EL (cell line): Measurements from ENCODE around the gene CEP250.
A peak's percentile ranks its signal among the peaks of the same experiment; 100 is the strongest.
"Not testable (repeated sequence)": the region's sequence is repeated elsewhere in the genome, so short reads cannot be mapped to it uniquely, and the experiment has no call there.

Experiments used
- DNase-seq: peaks from one replicate; pipeline ENCODE4 v3.0.0-alpha.2; 2016

CEP250 gene

DNA sequence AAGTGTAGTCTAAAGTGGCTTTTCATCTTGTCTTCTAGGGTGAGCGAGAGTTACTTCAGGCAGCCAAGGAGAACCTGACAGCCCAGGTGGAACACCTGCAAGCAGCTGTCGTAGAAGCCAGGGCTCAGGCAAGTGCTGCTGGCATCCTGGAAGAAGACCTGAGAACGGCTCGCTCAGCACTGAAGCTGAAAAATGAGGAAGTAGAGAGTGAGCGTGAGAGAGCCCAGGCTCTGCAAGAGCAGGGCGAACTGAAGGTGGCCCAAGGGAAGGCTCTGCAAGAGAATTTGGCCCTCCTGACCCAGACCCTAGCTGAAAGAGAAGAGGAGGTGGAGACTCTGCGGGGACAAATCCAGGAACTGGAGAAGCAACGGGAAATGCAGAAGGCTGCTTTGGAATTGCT lies 47.0 kb downstream of the CEP250 start:
- no peak for DNase-seq

GRCh38 chr20:35503281-35503680 lies 47.9 kb downstream of the CEP250 start:
- no peak for DNase-seq

DNA sequence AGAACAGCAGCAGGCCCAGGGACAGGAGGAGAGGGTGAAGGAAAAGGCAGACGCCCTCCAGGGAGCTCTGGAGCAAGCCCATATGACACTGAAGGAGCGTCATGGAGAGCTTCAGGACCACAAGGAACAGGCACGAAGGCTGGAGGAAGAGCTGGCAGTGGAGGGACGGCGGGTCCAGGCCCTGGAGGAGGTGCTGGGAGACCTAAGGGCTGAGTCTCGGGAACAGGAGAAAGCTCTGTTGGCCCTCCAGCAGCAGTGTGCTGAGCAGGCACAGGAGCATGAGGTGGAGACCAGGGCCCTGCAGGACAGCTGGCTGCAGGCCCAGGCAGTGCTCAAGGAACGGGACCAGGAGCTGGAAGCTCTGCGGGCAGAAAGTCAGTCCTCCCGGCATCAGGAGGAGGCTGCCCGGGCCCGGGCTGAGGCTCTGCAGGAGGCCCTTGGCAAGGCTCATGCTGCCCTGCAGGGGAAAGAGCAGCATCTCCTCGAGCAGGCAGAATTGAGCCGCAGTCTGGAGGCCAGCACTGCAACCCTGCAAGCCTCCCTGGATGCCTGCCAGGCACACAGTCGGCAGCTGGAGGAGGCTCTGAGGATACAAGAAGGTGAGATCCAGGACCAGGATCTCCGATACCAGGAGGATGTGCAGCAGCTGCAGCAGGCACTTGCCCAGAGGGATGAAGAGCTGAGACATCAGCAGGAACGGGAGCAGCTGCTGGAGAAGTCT lies 48.6 kb downstream of the CEP250 start:
- DNase-seq: no peak

- no peak for DNase-seq
Observed at GRCh38 chr20:35504751-35505150, 49.4 kb downstream of the CEP250 start.

DNA sequence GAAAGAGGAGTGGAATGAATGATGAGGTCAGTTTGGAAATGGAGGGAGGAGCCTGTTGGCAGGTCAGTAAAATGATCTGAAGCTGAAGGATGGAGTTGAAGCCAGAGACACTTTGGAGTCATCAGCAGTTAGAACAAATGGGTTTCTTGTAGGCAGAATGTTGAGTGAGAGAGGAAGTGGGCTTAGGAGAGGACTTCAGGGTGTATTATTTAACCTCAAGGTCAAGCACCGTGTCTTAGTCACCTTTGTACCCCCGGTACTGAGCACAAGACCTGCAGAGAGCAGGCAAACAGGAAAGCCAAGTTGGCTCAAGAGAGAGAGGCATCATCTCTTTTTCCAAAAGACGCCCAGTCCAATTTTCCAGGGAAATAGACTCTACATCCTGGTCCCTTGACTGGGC lies 50.8 kb downstream of the CEP250 start:
- DNase-seq: no peak

GRCh38 chr20:35506872-35507638 lies 51.7 kb downstream of the CEP250 start:
- DNase-seq: peak; percentile 61

GRCh38 chr20:35508493-35509218 lies 53.3 kb downstream of the CEP250 start:
- DNase-seq: no peak

DNA sequence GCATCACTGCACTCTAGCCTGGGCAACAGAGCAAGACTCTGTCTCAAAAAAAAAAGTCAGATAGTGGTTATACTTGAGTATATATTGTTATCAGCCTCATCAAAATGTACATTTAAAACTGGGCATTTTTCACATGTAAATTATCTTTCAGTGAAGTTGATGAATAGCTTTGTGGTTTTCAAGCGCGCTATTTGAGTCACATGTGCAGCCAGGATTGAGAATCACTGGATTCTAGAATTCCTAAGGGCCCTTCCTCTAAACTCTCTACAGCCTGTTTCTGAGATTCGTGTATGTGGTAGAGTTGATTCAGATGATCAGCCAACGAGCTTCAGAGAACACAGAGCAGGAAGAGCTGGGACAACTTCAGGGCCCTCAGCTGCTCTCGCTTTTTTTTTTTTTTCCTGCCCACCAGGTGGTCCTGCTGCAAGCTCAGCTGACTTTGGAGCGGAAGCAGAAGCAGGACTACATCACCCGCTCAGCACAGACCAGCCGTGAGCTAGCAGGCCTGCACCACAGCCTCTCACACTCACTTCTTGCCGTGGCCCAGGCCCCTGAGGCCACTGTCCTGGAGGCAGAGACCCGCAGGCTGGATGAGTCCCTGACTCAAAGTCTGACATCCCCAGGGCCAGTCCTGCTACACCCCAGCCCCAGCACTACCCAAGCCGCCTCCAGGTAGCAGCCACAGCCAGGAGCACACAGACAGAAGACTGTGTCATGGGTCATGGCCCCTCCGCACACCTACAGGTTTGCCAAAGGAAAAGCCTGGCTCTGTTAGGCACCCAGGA lies 55.7 kb downstream of the CEP250 start:
- DNase-seq: no peak

GRCh38 chr20:35511814-35512420 lies 56.5 kb downstream of the CEP250 start:
- DNase-seq: peak; percentile 38

- no peak for DNase-seq
Observed at GRCh38 chr20:35514371-35514932, 59.1 kb downstream of the CEP250 start.

- no peak for DNase-seq
Observed at GRCh38 chr20:35515341-35515740, 59.9 kb downstream of the CEP250 start.

DNA sequence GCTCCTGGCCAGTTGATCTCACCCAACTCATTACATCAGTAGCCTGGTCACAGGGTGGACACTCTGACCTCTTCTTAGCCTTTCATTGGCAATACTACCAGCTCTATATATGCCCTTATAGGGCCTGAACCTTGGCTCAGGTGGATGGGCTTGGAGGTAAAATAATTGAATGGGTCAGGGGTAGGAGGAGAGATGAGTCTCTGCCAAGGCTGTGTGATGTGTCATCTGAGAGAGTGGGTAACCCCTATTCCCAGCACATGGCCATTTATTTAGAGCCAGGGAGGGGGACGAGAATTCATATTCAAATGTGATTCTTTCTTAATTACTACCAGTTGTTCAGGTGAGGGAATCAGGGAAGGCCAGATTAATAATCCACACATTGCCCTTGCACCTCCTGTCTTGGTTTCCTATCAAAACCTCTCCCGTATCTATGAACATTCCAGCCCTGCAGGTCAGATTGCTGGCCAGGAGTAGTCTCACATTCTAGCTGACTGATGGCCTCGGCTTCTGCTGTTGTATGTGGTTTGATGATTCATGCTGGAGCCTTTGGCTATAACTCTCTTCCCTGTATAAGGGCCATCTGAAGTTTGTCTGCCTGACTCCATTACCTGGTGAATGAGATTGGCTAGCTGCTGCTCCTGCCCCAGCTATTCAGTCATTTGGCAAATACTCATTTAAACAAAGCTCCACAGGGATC lies 60.7 kb downstream of the CEP250 start:
- DNase-seq: peak; percentile 86

- DNase-seq: no peak
Observed at GRCh38 chr20:35517125-35517524, 61.7 kb downstream of the CEP250 start.

DNA sequence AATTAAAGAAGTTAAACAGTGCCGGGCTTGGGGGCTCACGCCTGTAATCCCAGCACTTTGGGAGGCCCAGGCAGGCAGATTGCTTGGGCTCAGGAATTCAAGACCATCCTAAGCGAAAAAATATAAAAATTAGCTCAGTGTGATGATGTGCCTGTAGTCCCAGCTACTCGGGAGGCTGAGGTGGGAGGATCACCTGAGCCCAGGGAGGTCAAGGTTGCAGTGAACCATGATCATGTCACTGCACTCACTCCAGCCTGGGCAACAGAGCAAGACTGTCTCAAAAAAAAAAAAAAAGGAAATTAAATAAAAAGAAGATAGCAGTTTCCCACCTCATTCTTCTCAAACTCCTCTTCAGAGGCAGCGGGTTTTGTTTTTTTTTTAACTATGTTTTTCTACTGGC lies 62.4 kb downstream of the CEP250 start:
- DNase-seq: not testable (repeated sequence)

DNA sequence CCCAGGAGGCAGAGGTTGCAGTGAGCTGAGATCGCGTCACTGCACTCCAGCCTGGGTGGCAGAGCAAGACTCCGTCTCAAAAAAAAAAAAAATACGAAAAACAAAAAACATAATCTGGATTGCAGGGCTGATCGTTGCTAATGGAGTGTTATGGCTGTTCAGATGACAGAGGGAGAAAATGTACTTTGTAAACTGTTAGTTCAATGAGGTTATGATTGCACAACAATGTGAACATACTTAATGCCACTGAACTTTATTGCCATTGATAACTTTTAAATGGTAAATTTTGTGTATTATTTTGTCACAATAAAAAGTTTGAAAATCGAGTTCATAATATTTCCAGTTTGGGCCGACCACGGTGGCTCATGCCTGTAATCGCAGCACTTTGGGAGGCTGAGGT lies 63.6 kb downstream of the CEP250 start:
- no peak for DNase-seq

GRCh38 chr20:35523298-35523888 lies 68.0 kb downstream of the CEP250 start:
- peak; percentile 35 for DNase-seq

GRCh38 chr20:35525639-35526038 lies 70.2 kb downstream of the CEP250 start:
- no peak for DNase-seq

- no peak for DNase-seq
Observed at GRCh38 chr20:35527122-35527769, 71.8 kb downstream of the CEP250 start.

DNA sequence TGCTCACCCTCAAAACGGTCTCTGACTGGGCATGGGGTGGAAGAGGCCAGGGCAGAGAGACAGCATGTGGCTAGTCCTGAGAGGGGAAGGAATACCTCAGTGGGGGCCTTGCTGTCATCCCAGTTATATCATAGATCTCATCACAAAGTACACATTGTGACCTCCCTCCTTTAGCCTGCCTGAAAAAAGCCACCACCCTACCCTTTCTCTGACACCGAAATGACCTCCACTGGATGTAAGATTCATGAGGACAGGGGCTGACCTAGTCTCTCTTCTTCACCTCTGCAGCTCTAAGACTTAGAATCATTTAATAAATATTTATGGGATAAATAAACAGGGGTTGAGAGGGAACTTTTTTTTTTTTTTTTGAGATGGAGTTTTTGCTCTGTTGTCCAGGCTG lies 74.2 kb downstream of the CEP250 start, which contains the start of gene C20orf173:
Gene C20orf173 (minus strand): TSS at position 101 of the 400 bp plus-strand sequence. CDS start 279 bp downstream, outside the sequence.
- no peak for DNase-seq

GRCh38 chr20:35539756-35540212 lies 84.4 kb downstream of the CEP250 start:
- DNase-seq: no peak
